ELR (cell line): ENCODE measurements around the gene IL4R.
"Not testable (repeated sequence)": the region's sequence is repeated elsewhere in the genome, so short reads cannot be mapped to it uniquely, and the experiment has no call there.

Experiments
- DNase-seq: peaks from one replicate; pipeline ENCODE4 v3.0.0-alpha.2; 2015; ENCODE audit warnings: low read depth

IL4R gene

GRCh38 chr16:27404163-27404823 is 90.5 kb downstream of the IL4R start:
- no peak for DNase-seq

- no peak for DNase-seq
These were observed 92.0 kb downstream of the IL4R start for GRCh38 chr16:27405546-27406451.

GRCh38 chr16:27406511-27407128 is 92.8 kb downstream of the IL4R start:
- DNase-seq: no peak

- DNase-seq: no peak
These were observed 93.4 kb downstream of the IL4R start for GRCh38 chr16:27407133-27407532.

- DNase-seq: peak; percentile 43
These were observed 94.3 kb downstream of the IL4R start for GRCh38 chr16:27408012-27408601.

GRCh38 chr16:27408602-27409031 is 94.8 kb downstream of the IL4R start:
- no peak for DNase-seq

GRCh38 chr16:27409958-27410357 is 96.2 kb downstream of the IL4R start:
- not testable (repeated sequence) for DNase-seq

GRCh38 chr16:27410761-27411160 is 97.0 kb downstream of the IL4R start:
- no peak for DNase-seq

- no peak for DNase-seq
These were observed 100.2 kb downstream of the IL4R start for GRCh38 chr16:27413956-27414355.
